ELF-1 (cell line): Measurements from ENCODE around the gene EYS.
"Not testable (repeated sequence)": the region's sequence is repeated elsewhere in the genome, so short reads cannot be mapped to it uniquely, and the experiment has no call there.

Source experiments
- DNase-seq: peaks from one replicate; pipeline ENCODE4 v3.0.0-alpha.2; 2016; ENCODE audit warnings: low read depth, low spot score

The EYS gene

GRCh38 chr6:63997221-63997620 lies 1709.8 kb downstream of the EYS start:
- DNase-seq, result no peak

DNA sequence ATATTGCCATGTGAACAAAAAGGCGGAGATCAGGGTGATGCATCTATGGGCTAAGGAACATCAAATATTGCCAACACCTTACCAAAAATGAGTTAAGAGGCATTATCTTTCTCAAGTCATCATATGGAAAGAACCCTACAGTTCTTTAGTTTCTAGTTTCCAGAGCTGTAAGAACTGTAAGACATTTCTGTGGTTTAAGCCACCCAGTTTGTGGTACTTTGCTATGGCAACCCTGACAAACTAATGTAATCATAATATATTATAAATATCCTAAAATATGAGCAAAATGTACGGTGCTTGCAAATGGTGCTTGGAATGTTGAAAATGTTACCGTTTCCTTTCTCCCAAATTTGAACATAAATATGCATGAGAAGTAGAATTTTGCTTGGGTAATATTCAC lies 1721.8 kb downstream of the EYS start:
- no peak for DNase-seq

GRCh38 chr6:63975699-63976098 lies 1731.3 kb downstream of the EYS start:
- DNase-seq, result no peak

DNA sequence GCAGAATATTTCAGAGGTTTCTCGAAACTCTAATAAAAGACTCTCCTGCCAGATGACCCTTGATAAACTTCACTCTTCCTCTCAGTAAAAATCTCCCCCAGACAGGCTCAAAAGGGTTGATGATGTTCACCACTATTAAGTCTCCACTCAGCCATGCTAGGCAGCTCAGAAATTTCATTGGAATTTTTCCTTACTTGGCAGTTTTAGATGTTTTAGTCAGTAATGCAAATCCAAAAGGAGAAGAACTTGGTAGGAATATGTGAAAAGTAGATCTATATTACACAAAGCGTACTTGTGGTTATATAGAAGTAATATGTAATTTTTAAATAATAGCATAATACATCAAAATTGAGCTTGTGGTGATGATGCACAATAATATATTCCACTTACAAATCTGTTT lies 1738.4 kb downstream of the EYS start:
- no peak for DNase-seq

GRCh38 chr6:63964366-63964765 lies 1742.7 kb downstream of the EYS start:
- no peak for DNase-seq

- no peak for DNase-seq
Measured at GRCh38 chr6:63963769-63964315, 1743.2 kb downstream of the EYS start.

- DNase-seq, result not testable (repeated sequence)
Measured at GRCh38 chr6:63953336-63954021, 1753.5 kb downstream of the EYS start.

GRCh38 chr6:63947792-63948529 lies 1759.1 kb downstream of the EYS start:
- DNase-seq, result no peak

DNA sequence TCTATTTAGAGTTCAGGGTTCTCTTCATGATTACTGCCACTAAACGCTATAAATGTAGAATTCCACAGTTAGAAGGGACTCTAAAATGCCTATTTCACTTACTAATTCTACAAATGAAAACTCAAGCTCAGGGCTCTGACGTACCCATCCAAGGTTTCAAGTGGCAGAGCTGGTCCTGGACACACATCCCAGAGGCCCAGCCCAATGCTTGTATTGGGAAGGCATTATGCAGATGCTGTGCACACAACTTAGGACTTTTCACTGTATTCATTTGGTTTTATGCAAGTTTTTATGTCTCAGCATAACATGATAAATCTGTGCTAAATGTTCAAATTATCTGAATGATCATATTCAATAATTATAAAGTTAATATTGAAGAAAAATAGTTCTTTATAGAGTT lies 1761.0 kb downstream of the EYS start:
- DNase-seq, result no peak

- DNase-seq, result peak; percentile 37
Measured at GRCh38 chr6:63943826-63944225, 1763.2 kb downstream of the EYS start.

GRCh38 chr6:63941747-63942470 lies 1765.1 kb downstream of the EYS start:
- DNase-seq, result no peak

DNA sequence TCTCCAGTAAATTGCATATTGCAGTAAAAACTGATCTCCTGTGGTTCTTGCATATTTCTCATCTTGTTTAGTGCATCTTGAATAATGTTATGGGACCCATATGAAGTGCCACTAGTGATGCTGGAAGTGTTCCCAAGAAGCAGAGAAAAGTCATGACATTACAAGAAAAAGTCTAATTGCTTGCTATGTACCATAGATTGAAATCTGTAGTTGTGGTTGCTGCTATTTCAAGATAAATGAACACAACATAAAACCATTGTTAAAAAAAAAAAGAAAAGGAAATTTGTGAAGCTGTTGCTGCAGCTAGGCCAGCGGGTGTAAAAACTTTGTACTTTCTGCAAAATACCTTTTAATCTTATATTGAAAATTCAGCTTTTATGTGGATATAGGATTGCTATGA lies 1767.0 kb downstream of the EYS start:
- DNase-seq, result no peak

GRCh38 chr6:63936399-63936798 lies 1770.6 kb downstream of the EYS start:
- DNase-seq, result no peak

DNA sequence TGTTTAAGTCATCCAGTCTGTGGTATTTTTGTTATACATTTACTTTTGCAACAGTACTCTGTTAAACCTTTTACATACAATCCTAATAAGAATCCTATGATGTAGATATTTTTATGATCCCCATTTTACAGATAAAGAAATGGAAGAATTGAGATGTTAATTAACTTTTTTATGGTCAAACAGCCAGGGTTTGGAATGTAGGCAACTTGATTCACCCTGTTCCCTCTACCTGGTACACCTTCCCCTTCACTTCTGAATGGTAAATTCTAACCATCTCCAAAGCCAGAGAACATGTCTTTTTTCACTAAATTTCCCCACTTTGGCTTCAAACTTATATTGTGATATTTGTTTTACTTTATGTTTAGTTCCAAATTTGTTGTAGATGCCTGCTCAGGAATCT lies 1771.3 kb downstream of the EYS start:
- no peak for DNase-seq

GRCh38 chr6:63933948-63934347 lies 1773.1 kb downstream of the EYS start:
- not testable (repeated sequence) for DNase-seq

DNA sequence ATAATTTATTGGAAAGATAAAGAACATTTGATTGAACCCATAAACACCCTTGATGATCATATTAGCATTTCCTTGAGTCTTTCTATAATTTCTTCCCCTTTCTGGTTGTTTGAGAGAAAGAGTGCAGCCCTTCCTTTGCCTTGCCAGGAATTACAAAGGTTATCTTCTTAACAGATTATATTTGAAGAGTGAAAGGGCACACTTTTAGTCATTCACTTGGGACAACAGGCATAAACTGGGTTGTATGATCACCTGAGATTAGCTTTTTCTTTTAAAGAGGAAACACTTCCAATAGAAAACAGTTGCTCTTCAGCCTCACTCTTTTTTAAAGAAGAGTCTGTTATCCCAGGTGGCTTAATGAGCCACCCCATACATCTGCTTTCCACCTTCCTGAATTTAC lies 1776.2 kb downstream of the EYS start:
- no peak for DNase-seq

GRCh38 chr6:63929111-63929510 lies 1777.9 kb downstream of the EYS start:
- no peak for DNase-seq

- DNase-seq, result no peak
Measured at GRCh38 chr6:63928613-63929012, 1778.4 kb downstream of the EYS start.

DNA sequence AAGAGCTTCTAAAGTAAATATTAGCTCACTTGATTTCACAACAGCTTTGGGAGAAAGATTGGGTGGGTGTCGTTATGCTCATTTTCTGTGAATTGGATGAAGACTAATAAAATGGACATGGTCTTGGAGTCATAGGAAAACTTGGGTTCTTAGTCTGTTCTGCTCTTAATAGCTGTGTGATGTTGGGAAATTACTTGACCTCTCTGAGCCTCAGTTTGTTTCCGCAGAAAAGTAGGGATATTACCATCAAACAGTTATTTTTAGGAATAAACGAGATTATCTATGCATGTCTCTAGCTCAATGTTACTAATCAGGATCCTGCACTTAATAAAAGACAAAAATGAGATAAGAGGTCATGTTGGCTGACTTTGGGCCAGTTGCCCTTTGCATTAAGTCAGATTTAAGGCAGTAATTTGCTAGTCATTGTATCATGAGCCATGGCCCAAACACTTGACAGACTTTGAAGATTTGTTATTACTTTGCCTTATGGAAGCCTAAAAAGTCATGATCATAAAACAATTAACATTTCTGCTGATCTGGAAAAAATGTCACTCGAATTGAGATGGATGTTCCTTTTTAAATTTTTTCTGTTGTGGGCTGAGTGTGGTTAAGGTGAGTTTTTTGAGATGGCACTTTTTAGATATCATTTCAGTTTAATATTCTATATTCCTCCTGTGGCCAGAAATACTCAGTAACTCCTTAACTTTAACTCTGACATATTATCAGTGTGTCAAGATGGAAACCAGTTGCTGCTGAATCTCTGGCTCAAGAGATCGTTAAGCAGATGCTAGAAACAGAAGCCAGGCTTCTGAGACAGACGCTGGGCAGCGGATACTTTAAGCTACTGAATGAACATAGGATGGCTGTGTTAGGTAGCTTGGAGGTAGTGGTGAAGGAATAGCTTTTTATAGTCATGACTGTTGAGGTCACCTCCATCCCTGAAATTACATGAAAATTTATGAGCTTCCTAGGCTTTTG lies 1779.8 kb downstream of the EYS start:
- peak; percentile 7 for DNase-seq

DNA sequence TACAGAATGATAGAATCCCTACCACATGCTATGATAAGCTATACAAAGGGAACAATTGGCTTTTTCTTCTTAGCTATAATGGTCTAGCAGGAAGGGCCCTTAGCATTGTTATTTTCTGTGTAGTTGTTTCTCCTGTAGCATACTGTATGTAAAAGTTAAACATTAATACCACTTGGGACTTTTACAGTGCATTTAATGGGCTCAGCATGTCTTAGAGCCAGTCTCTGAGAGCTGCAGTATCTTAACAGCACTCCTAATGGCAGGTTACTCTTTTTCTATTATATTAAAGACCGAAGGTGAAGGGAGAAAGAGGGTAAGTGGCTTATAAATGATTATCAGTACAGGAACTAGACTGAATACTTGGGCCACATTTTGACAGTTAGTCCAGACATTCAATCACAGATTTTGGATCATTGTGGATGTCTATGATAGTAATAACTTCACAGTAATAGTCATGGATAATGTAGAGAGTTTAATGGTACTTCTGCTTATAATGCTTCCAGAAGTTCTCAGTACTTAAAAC lies 1780.7 kb downstream of the EYS start:
- no peak for DNase-seq

- DNase-seq, result no peak
Measured at GRCh38 chr6:63923139-63923739, 1783.8 kb downstream of the EYS start.
